ENCODE measurements around the gene NFATC1.

- TF ChIP-seq ZNF8 (CRISPR knock-in tag; IDR thresholded peaks at IDR 0.05) = no peak
- TF ChIP-seq OSR1 (CRISPR knock-in tag; IDR thresholded peaks at IDR 0.05) = no peak
- no peak for TF ChIP-seq ZFP3 (CRISPR knock-in tag; IDR thresholded peaks at IDR 0.05)
- no peak for TF ChIP-seq ZNF70 (CRISPR knock-in tag; IDR thresholded peaks at IDR 0.05)
- TF ChIP-seq PATZ1 (CRISPR knock-in tag; IDR thresholded peaks at IDR 0.05; ENCODE audit: borderline replicate concordance) = no peak
- TF ChIP-seq ISL1 (CRISPR knock-in tag; IDR thresholded peaks at IDR 0.05) = no peak
- TF ChIP-seq POU6F1 (CRISPR knock-in tag; IDR thresholded peaks at IDR 0.05; ENCODE audit: borderline replicate concordance, low read depth) = no peak
- TF ChIP-seq BACH2 (CRISPR knock-in tag; IDR thresholded peaks at IDR 0.05; ENCODE audit: borderline replicate concordance) = no peak
- no peak for TF ChIP-seq TCF4 (CRISPR knock-in tag; IDR thresholded peaks at IDR 0.05; ENCODE audit: borderline replicate concordance)
Observed at GRCh38 chr18:79421275-79421857, 25.6 kb downstream of the NFATC1 start.
